ENCODE measurements around the gene RSPO3. TPM values are rescaled to one million over a fixed set of nuclear protein-coding genes. Genes with fewer than 3 reads are reported as not detected.

Gene RSPO3, protein sequence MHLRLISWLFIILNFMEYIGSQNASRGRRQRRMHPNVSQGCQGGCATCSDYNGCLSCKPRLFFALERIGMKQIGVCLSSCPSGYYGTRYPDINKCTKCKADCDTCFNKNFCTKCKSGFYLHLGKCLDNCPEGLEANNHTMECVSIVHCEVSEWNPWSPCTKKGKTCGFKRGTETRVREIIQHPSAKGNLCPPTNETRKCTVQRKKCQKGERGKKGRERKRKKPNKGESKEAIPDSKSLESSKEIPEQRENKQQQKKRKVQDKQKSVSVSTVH
- total RNA-seq (2014; rRNA removed; shearing (Covaris generic)): not detected in 2 replicates
- total RNA-seq (2022): not detected in 2 replicates
- not detected for Bru-seq, nascent RNA
- BruChase-seq, experiment 1, labeled RNA remaining after a 6-hour chase: not detected
- not detected for BruChase-seq, experiment 2, labeled RNA remaining after a 2-hour chase
- long read RNA-seq: 0 reads

DNA sequence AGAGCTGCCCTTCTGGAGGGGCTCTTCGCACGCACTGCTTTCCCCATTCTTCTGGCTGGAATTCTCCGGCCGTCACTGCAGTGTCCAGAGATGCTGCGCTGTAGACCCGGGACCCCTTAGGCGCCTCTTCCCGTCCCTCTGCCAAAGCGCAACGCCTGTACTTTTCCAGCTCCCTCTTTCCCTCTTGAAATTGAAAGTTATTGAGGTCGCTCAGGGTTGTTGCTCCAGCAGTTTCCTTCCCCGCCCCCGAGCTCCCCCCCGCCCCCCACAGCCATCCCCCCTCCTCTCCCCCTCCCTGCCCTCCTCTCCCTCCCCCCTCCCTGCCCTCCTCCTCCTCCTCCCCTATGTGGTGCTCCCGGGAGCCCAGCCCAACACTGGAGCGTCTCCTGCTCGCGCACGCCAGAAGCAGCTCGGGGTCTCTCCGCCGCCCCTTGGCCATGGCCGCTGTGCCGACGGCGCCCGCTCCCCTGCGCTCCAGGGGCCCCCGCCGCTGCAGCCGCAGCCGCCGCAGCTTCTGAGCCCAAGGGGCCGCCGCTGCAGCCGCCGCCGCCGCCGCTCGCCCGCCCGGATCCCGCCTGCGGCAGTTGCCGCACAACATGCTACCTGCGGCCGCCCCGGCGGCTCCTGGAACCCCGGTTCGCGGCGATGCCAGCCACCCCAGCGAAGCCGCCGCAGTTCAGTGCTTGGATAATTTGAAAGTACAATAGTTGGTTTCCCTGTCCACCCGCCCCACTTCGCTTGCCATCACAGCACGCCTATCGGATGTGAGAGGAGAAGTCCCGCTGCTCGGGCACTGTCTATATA lies at the start of gene RSPO3:
RSPO3 (plus strand) TSS at position 374 of the 804 bp plus-strand sequence. CDS start 522 bp downstream, outside the sequence.
- H3K4me3 ChIP-seq (ENCODE audit: low read depth, low read length, poor library complexity, severe bottlenecking): no peak within 1 kb of the TSS

DNA sequence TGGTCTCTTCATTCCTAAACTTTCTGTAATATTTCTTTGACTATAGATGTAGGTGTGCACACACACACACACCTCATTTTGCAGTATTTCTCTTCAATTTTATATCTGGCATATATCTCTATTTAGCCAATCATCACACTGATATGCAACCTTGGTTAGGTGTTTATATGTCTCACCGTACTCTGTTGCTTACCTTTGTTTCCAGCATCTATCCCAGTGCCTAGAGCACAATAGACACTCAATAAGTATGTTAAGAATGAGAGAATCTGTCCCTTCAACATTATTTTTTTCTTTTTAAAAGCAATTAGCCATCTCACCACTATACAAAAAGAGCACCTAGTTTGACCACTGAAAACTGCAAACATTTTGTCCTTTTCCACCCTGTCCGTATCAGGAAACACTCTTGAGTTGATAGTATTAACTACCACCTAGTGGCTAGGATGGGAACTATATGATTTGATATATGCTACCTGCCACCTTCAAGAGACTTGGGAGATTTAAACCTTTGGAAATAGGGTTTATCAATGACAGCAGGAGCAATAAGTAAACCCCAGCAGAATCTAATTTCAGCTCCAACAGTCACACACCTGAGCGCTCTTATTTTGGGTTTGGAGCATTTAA lies 48.7 kb upstream of the RSPO3 start:
- CTCF ChIA-PET (ENCODE audit: unreplicated experiment): no interaction called here
- Histone ChIP-seq H3K27ac (ENCODE audit: low read depth, low read length, poor library complexity, severe bottlenecking) (no peak overlapping the region), H3K9me2 (ENCODE audit: insufficient read depth, low read length) (no peaks in the 10 kb centered on the region), H4K20me1 (ENCODE audit: insufficient read depth, low read length) (no peaks in the 10 kb centered on the region), H3K4me3 (ENCODE audit: low read depth, low read length, poor library complexity, severe bottlenecking) (no peak overlapping the region), H2AFZ (ENCODE audit: low read length) (no peak overlapping the region), H3K4me1 (ENCODE audit: insufficient read depth, low read length, poor library complexity, severe bottlenecking) (no peaks in the 10 kb centered on the region), H3K36me3 (ENCODE audit: insufficient read depth, low read length) (no peaks in the 10 kb centered on the region), H3K4me2 (ENCODE audit: low read length) (no peak overlapping the region), H3K79me2 (ENCODE audit: insufficient read depth, low read depth, low read length) (no peaks in the 10 kb centered on the region), H3K9me3 (ENCODE audit: low read length) (no peaks in the 10 kb centered on the region)
- POLR2A ChIA-PET: no interaction called here
- intact Hi-C loops (cut with micrococcal nuclease; ENCODE audit: unreplicated experiment): no loop called here
- DNase-seq (ENCODE audit: low spot score): peak; percentile 21
- no TSS peak for BruUV-seq (replicated peaks)
- TF ChIP-seq, protein P1, sequence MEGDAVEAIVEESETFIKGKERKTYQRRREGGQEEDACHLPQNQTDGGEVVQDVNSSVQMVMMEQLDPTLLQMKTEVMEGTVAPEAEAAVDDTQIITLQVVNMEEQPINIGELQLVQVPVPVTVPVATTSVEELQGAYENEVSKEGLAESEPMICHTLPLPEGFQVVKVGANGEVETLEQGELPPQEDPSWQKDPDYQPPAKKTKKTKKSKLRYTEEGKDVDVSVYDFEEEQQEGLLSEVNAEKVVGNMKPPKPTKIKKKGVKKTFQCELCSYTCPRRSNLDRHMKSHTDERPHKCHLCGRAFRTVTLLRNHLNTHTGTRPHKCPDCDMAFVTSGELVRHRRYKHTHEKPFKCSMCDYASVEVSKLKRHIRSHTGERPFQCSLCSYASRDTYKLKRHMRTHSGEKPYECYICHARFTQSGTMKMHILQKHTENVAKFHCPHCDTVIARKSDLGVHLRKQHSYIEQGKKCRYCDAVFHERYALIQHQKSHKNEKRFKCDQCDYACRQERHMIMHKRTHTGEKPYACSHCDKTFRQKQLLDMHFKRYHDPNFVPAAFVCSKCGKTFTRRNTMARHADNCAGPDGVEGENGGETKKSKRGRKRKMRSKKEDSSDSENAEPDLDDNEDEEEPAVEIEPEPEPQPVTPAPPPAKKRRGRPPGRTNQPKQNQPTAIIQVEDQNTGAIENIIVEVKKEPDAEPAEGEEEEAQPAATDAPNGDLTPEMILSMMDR (conservative IDR thresholded peaks at IDR 0.05; ENCODE audit: low read length): peak; percentile 72
- no peak for TF ChIP-seq EZH2phosphoT487 (IDR thresholded peaks at IDR 0.05; ENCODE audit: borderline replicate concordance, low read depth, low read length)

More for the DNA sequence above, at the start of gene RSPO3:
- H3K4me1 ChIP-seq (ENCODE audit: insufficient read depth, low read length, poor library complexity, severe bottlenecking): no peaks in the 10 kb centered on the region
- H4K20me1 ChIP-seq (ENCODE audit: insufficient read depth, low read length): no peaks in the 10 kb centered on the region
- H3K9me3 ChIP-seq (ENCODE audit: low read length): no peaks in the 10 kb centered on the region
- no peaks in the 10 kb centered on the region for H3K36me3 ChIP-seq (ENCODE audit: insufficient read depth, low read length)
- DNase-seq (ENCODE audit: low spot score): no peak
- TF ChIP-seq EZH2phosphoT487 (IDR thresholded peaks at IDR 0.05; ENCODE audit: borderline replicate concordance, low read depth, low read length): no peak
- TF ChIP-seq, protein P1 (conservative IDR thresholded peaks at IDR 0.05; ENCODE audit: low read length): no peak
- no peaks in the 10 kb centered on the region for H3K79me2 ChIP-seq (ENCODE audit: insufficient read depth, low read depth, low read length)
- H3K4me2 ChIP-seq (ENCODE audit: low read length): no peak within 1 kb of the TSS; the same call in 1 of the 2 replicates
- H2AFZ ChIP-seq (ENCODE audit: low read length): no peak within 1 kb of the TSS
- no TSS peak for BruUV-seq (replicated peaks)
- POLR2A ChIA-PET: no interaction called here
- CTCF ChIA-PET (ENCODE audit: unreplicated experiment): no interaction called here
- no peaks in the 10 kb centered on the region for H3K9me2 ChIP-seq (ENCODE audit: insufficient read depth, low read length)
- intact Hi-C loops (cut with micrococcal nuclease; ENCODE audit: unreplicated experiment): no loop called here
- no peak within 1 kb of the TSS for H3K27ac ChIP-seq (ENCODE audit: low read depth, low read length, poor library complexity, severe bottlenecking)
